Measurements from ENCODE around the gene KCNK13.
"Not testable (repeated sequence)": the region's sequence is repeated elsewhere in the genome, so short reads cannot be mapped to it uniquely, and the experiment has no call there.

Gene KCNK13

GRCh38 chr14:90061685-90062126 lies at the start of gene KCNK13:
KCNK13 (plus strand) TSS chr14:90061994; CDS start chr14:90062206, 212 bp downstream.
- no peak for TF ChIP-seq CTCF (conservative IDR thresholded peaks at IDR 0.05)
- peak within 1 kb of the TSS; percentile 33; the same call in 1 of the 2 replicates for H3K27ac ChIP-seq

GRCh38 chr14:90017371-90017770 lies 44.4 kb upstream of the KCNK13 start:
- no peak overlapping the region for H3K27ac ChIP-seq
- TF ChIP-seq CTCF (conservative IDR thresholded peaks at IDR 0.05) = no peak

- H3K27ac ChIP-seq = no peak overlapping the region
- TF ChIP-seq CTCF (conservative IDR thresholded peaks at IDR 0.05) = no peak
These were observed 41.8 kb upstream of the KCNK13 start for GRCh38 chr14:90019824-90020523.

GRCh38 chr14:90023176-90023896 lies 38.5 kb upstream of the KCNK13 start:
- TF ChIP-seq CTCF (conservative IDR thresholded peaks at IDR 0.05) = no peak
- H3K27ac ChIP-seq = no peak overlapping the region

- TF ChIP-seq CTCF (conservative IDR thresholded peaks at IDR 0.05) = no peak
- H3K27ac ChIP-seq = no peak overlapping the region
These were observed 36.9 kb upstream of the KCNK13 start for GRCh38 chr14:90024910-90025309.

- not testable (repeated sequence) for H3K27ac ChIP-seq
These were observed 35.2 kb upstream of the KCNK13 start for GRCh38 chr14:90026608-90027007.

- H3K27ac ChIP-seq = no peak overlapping the region
- no peak for TF ChIP-seq CTCF (conservative IDR thresholded peaks at IDR 0.05)
These were observed 34.0 kb upstream of the KCNK13 start for GRCh38 chr14:90027842-90028241.

GRCh38 chr14:90034156-90034555 lies 27.6 kb upstream of the KCNK13 start:
- TF ChIP-seq CTCF (conservative IDR thresholded peaks at IDR 0.05) = no peak
- H3K27ac ChIP-seq = no peak overlapping the region
